Stimulated activated CD8-positive, alpha-beta memory T cell treated with anti-CD3 and anti-CD28 coated beads, Interleukin-7, amount 100 ng/mL, for 1 hour (primary cell): Measurements from ENCODE around the gene SEZ6.

Experiments used
- DNase-seq, 2 donors: peaks; one replicate each; pipeline ENCODE4 v3.0.0-alpha.2; 2020; ENCODE audit warnings: low read depth in 2 of 2

Gene SEZ6

GRCh38 chr17:28974451-28974850, 31.4 kb downstream of the SEZ6 start:
- no peak for DNase-seq

- no peak for DNase-seq
Observed at GRCh38 chr17:28973425-28973824, 32.4 kb downstream of the SEZ6 start.

GRCh38 chr17:28972437-28972836, 33.4 kb downstream of the SEZ6 start:
- DNase-seq: no peak

GRCh38 chr17:28970879-28971278, 35.0 kb downstream of the SEZ6 start:
- DNase-seq: no peak

GRCh38 chr17:28969706-28970393, 36.0 kb downstream of the SEZ6 start:
- DNase-seq: no peak

- DNase-seq: no peak
Observed at GRCh38 chr17:28968914-28969295, 36.9 kb downstream of the SEZ6 start.

GRCh38 chr17:28968231-28968913, 37.5 kb downstream of the SEZ6 start:
- DNase-seq: no peak

GRCh38 chr17:28967221-28968135, 38.4 kb downstream of the SEZ6 start:
- no peak for DNase-seq

- no peak for DNase-seq
Observed at GRCh38 chr17:28963841-28964240, 42.0 kb downstream of the SEZ6 start.

GRCh38 chr17:28963055-28963611, 42.7 kb downstream of the SEZ6 start:
- DNase-seq: no peak

GRCh38 chr17:28961391-28961790, 44.4 kb downstream of the SEZ6 start:
- no peak for DNase-seq

GRCh38 chr17:28960256-28961061, 45.4 kb downstream of the SEZ6 start:
- no peak for DNase-seq

- no peak for DNase-seq
Observed at GRCh38 chr17:28959471-28959871, 46.4 kb downstream of the SEZ6 start.

GRCh38 chr17:28958820-28959455, 46.9 kb downstream of the SEZ6 start:
- no peak for DNase-seq

- DNase-seq: no peak
Observed at GRCh38 chr17:28957992-28958355, 47.9 kb downstream of the SEZ6 start.

GRCh38 chr17:28957277-28957991, 48.4 kb downstream of the SEZ6 start:
- DNase-seq: no peak

GRCh38 chr17:28956861-28957260, 49.0 kb downstream of the SEZ6 start:
- DNase-seq: no peak

- no peak for DNase-seq
Observed at GRCh38 chr17:28956112-28956511, 49.7 kb downstream of the SEZ6 start.

- DNase-seq: no peak
Observed at GRCh38 chr17:28955408-28955807, 50.4 kb downstream of the SEZ6 start.

- no peak for DNase-seq
Observed at GRCh38 chr17:28954886-28955285, 50.9 kb downstream of the SEZ6 start.
